Nephron (organoid): Measurements from ENCODE around the gene ZBP1.

Source experiments
- H3K27ac Mint-ChIP-seq, 3 experiments: 2 replicates each; pipeline ENCODE4 v1.8.0; 2020; ENCODE audit warnings: mixed read lengths in 3 of 3, mild to moderate bottlenecking in 2 of 3, moderate library complexity in 1 of 3
- H3K27me3 Mint-ChIP-seq: 2 replicates; pipeline ENCODE4 v1.8.0; 2021; ENCODE audit warnings: low read depth, mild to moderate bottlenecking, moderate library complexity, mixed read lengths
- H3K36me3 Mint-ChIP-seq: 2 replicates; pipeline ENCODE4 v1.8.0; 2020; ENCODE audit warnings: low read depth, mixed read lengths
- H3K4me1 Mint-ChIP-seq: 2 replicates; pipeline ENCODE4 v1.8.0; 2020; ENCODE audit warnings: mixed read lengths
- H3K4me3 Mint-ChIP-seq, 3 experiments: 2 replicates each; pipeline ENCODE4 v1.8.0; 2020; ENCODE audit warnings: mild to moderate bottlenecking in 3 of 3, mixed read lengths in 3 of 3, moderate library complexity in 2 of 3
- H3K9me3 Mint-ChIP-seq: 2 replicates; pipeline ENCODE4 v1.8.0; 2020; ENCODE audit warnings: mixed read lengths
- CTCF ChIP-seq, 3 experiments: fragments of 200-600 bp; sonication (generic); IDR thresholded peaks; one replicate each; pipeline ENCODE4 v1.5.0; 2021; ENCODE audit warnings: antibody characterized with exemption in 3 of 3; ENCODE audit not compliant: unreplicated experiment in 3 of 3

Gene ZBP1

GRCh38 chr20:57586943-57587277 is 33.3 kb downstream of the ZBP1 start:
- no peak for TF ChIP-seq CTCF (IDR thresholded peaks at IDR 0.05; ENCODE audit: unreplicated experiment in 3 of 3)
- Mint-ChIP-seq H3K9me3 (peaks cover 8% of the 10 kb centered on the region), H3K27me3 (peaks cover 36% of the 10 kb centered on the region), H3K36me3 (no peaks in the 10 kb centered on the region), H3K4me1 (peaks cover 33% of the 10 kb centered on the region), H3K4me3 (no peak overlapping the region), H3K27ac (peak overlapping the region in 1 of 3 experiments; percentile 68)

DNA sequence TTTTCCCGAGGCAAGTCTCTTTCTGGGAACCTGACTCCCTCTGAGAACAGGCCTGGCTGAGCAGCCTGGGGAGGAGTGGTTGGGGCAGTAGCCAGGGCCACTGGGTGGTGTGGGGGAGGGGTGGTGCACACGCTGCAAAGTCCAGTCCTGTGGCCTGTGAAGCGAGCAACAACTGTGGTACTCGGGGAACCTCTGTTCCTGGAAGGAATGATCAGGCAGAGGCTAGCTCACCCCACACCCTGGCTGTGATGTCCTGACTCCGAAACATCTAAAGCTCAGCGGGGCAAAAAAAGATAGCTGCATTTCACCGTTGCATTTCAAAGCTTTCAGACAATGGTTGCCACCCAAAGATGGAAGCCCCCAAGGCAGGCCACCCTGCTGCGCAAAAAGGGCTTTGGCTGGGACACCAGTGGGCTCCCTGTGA is 33.8 kb downstream of the ZBP1 start:
- no peak overlapping the region for H3K4me3 Mint-ChIP-seq
- no peaks in the 10 kb centered on the region for H3K36me3 Mint-ChIP-seq
- TF ChIP-seq CTCF (IDR thresholded peaks at IDR 0.05; ENCODE audit: unreplicated experiment in 3 of 3) = no peak
- peaks cover 8% of the 10 kb centered on the region for H3K9me3 Mint-ChIP-seq
- peaks cover 41% of the 10 kb centered on the region for H3K27me3 Mint-ChIP-seq
- peaks cover 36% of the 10 kb centered on the region for H3K4me1 Mint-ChIP-seq
- H3K27ac Mint-ChIP-seq = peak overlapping the region in 2 of 3 experiments; percentile 11 to 68

DNA sequence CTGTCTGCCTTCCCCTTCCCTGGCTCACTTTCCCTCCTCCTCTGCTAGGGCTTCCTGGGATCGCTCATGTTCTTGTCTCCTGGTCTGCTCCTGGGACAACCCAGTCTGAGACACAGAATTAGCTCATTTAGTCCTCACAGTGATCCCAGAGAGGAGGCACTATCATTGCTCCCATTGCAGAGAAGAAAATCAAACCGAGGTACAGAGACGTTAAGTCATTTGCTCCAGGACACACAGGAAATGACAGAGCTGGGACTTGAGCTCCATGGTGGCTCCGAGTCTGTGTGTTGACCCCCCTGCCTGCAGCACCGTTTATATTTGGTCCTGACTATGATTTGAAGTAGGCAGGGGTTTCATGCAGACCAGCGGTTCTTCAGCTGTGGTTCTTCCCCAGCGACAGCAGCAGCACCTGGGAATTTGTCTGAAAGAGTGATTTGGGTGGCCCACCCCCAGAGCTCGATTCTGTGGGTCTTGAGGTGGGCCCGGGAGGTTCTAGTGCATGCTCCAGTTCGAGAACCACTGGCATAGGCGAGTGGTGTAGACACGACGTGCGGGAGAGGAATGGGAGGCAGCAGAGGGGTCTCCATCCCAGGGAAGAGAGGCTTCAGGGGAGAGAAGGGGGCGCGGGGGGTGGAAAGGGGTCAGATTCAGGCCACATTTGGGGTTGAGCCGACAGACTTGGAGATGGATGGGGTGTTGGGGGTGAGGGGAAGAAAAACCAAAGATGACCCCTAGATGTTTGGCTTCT is 34.6 kb downstream of the ZBP1 start:
- H3K36me3 Mint-ChIP-seq = no peaks in the 10 kb centered on the region
- H3K27me3 Mint-ChIP-seq = peaks cover 41% of the 10 kb centered on the region
- H3K4me1 Mint-ChIP-seq = peaks cover 36% of the 10 kb centered on the region
- H3K9me3 Mint-ChIP-seq = peaks cover 8% of the 10 kb centered on the region
- no peak for TF ChIP-seq CTCF (IDR thresholded peaks at IDR 0.05; ENCODE audit: unreplicated experiment in 3 of 3)
- no peak overlapping the region for H3K4me3 Mint-ChIP-seq
- H3K27ac Mint-ChIP-seq = peak overlapping the region in 2 of 3 experiments; percentile 27 to 68

GRCh38 chr20:57584768-57585461 is 35.3 kb downstream of the ZBP1 start:
- TF ChIP-seq CTCF (IDR thresholded peaks at IDR 0.05; ENCODE audit: unreplicated experiment in 3 of 3) = no peak
- H3K4me3 Mint-ChIP-seq = no peak overlapping the region
- H3K4me1 Mint-ChIP-seq = peaks cover 44% of the 10 kb centered on the region
- peaks cover 8% of the 10 kb centered on the region for H3K9me3 Mint-ChIP-seq
- peaks cover 45% of the 10 kb centered on the region for H3K27me3 Mint-ChIP-seq
- H3K27ac Mint-ChIP-seq = peak overlapping the region in 2 of 3 experiments; percentile 27 to 54
- H3K36me3 Mint-ChIP-seq = no peaks in the 10 kb centered on the region

DNA sequence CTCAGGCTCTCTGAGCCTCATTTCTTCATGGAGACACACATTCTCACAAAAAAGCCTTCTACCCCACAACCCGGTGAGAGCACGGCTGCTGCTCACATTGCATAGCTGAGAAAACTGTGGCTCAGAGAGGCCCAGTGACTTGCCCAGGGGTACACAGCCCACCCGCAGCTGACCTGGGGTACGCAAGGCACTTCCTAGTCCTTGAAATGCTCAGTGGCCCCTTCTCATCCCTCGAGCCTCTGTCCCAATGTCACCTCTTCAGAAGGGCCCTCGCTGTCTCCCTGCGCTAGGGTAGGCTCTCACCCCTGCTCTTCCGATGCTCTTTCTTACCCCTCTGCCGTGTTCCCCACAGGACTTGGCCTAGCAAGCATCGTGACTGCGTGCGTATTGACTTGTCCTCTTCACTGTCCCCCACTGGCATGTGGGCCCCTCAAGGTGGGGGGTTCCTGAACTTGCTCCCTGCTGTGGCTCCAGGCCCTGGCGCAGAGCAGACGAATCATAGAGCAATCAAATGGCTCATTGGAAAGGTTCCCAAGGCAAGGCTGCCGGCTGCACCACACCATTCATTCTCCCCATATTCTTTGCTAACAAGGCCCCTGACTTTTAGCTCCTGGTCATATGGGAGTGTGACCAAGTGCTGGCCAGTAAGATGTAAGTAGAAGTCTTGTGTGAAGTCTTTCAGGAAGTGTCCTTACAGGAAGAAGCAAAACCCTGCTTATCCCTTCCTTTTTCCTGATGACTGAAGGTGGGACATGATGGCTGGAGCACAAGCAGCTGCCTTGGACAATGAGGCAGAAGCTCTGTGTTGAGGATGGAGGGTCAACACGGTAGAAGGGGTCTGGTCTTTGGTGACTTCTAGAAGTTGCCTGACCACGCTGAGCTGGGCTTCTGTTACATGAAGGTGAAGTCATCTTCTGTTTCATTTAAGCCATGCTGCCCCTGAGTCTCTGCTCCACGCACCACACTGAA is 36.7 kb downstream of the ZBP1 start:
- peaks cover 50% of the 10 kb centered on the region for H3K4me1 Mint-ChIP-seq
- peaks cover 8% of the 10 kb centered on the region for H3K9me3 Mint-ChIP-seq
- peaks cover 53% of the 10 kb centered on the region for H3K27me3 Mint-ChIP-seq
- peak overlapping the region; percentile 80 to 94 (median 86) for H3K27ac Mint-ChIP-seq
- H3K36me3 Mint-ChIP-seq = no peaks in the 10 kb centered on the region
- H3K4me3 Mint-ChIP-seq = peak overlapping the region; percentile 35 to 57 (median 45)
- TF ChIP-seq CTCF (IDR thresholded peaks at IDR 0.05; ENCODE audit: unreplicated experiment in 3 of 3) = no peak
